Measurements from ENCODE around the gene BEGAIN. TPM values are rescaled to one million over a fixed set of nuclear protein-coding genes. Genes with fewer than 3 reads are reported as not detected.

The BEGAIN gene
- total and polyA plus RNA-seq, 2 experiments from 2014 or later: 1.4 to 2.5 TPM

- no peak overlapping the region for H3K27ac ChIP-seq
- peaks cover 5% of the 10 kb centered on the region for H3K4me1 ChIP-seq (ENCODE audit: insufficient read depth)
- H3K27me3 ChIP-seq: peaks cover 12% of the 10 kb centered on the region
- no peak for DNase-seq (ENCODE audit: low spot score)
- H2AFZ ChIP-seq: no peak overlapping the region
- no peaks in the 10 kb centered on the region for H3K9me2 ChIP-seq (replicated peaks; ENCODE audit: insufficient read depth)
- H3K36me3 ChIP-seq (replicated peaks; ENCODE audit: insufficient read depth, low read depth): no peaks in the 10 kb centered on the region
- H3K79me2 ChIP-seq: no peaks in the 10 kb centered on the region
- H3K4me3 ChIP-seq: no peak overlapping the region
- TF ChIP-seq EZH2phosphoT487 (IDR thresholded peaks at IDR 0.05; ENCODE audit: low read depth, severe bottlenecking, unreplicated experiment) (no peak), CTCF (IDR thresholded peaks at IDR 0.05; ENCODE audit: poor library complexity) (no peak), EZH2 (IDR thresholded peaks at IDR 0.05; ENCODE audit: borderline replicate concordance) (no peak)
- WGBS (ENCODE audit: low lambda C conversion rate, missing lambda C conversion rate): 90% methylated on average over 2 of the region's 2 CpGs
- no peaks in the 10 kb centered on the region for H3K9me3 ChIP-seq (ENCODE audit: low read depth)
- no peak overlapping the region for H3K4me2 ChIP-seq
- no peaks in the 10 kb centered on the region for H4K20me1 ChIP-seq (ENCODE audit: insufficient read depth, poor library complexity, severe bottlenecking)
Measured at GRCh38 chr14:100583245-100583644, 4.0 kb downstream of the BEGAIN start.

- H3K27ac ChIP-seq: no peak overlapping the region
Measured at GRCh38 chr14:100582496-100583165, 4.6 kb downstream of the BEGAIN start.

GRCh38 chr14:100581228-100582145 lies 5.7 kb downstream of the BEGAIN start:
- no peak overlapping the region for H3K27ac ChIP-seq
- TF ChIP-seq EZH2 (IDR thresholded peaks at IDR 0.05; ENCODE audit: borderline replicate concordance) (no peak), CTCF (IDR thresholded peaks at IDR 0.05; ENCODE audit: poor library complexity) (no peak), EZH2phosphoT487 (IDR thresholded peaks at IDR 0.05; ENCODE audit: low read depth, severe bottlenecking, unreplicated experiment) (no peak)
- no peak for DNase-seq (ENCODE audit: low spot score)
- H3K9me3 ChIP-seq (ENCODE audit: low read depth): no peaks in the 10 kb centered on the region
- no peak overlapping the region for H3K4me3 ChIP-seq
- peaks cover 3% of the 10 kb centered on the region for H3K27me3 ChIP-seq
- H2AFZ ChIP-seq: no peak overlapping the region
- H4K20me1 ChIP-seq (ENCODE audit: insufficient read depth, poor library complexity, severe bottlenecking): no peaks in the 10 kb centered on the region
- no peak overlapping the region for H3K4me2 ChIP-seq
- peaks cover 4% of the 10 kb centered on the region for H3K4me1 ChIP-seq (ENCODE audit: insufficient read depth)
- no peaks in the 10 kb centered on the region for H3K9me2 ChIP-seq (replicated peaks; ENCODE audit: insufficient read depth)
- no peaks in the 10 kb centered on the region for H3K79me2 ChIP-seq
- 87% methylated on average over 28 of the region's 28 CpGs for WGBS (ENCODE audit: low lambda C conversion rate, missing lambda C conversion rate)
- no peaks in the 10 kb centered on the region for H3K36me3 ChIP-seq (replicated peaks; ENCODE audit: insufficient read depth, low read depth)

More at GRCh38 chr14:100582496-100583165, 4.6 kb downstream of the BEGAIN start:
- H3K4me1 ChIP-seq (ENCODE audit: insufficient read depth): peaks cover 5% of the 10 kb centered on the region
- no peaks in the 10 kb centered on the region for H4K20me1 ChIP-seq (ENCODE audit: insufficient read depth, poor library complexity, severe bottlenecking)
- no peaks in the 10 kb centered on the region for H3K79me2 ChIP-seq
- no peaks in the 10 kb centered on the region for H3K9me2 ChIP-seq (replicated peaks; ENCODE audit: insufficient read depth)
- no peak for DNase-seq (ENCODE audit: low spot score)
- WGBS (ENCODE audit: low lambda C conversion rate, missing lambda C conversion rate): 98% methylated on average over 16 of the region's 16 CpGs
- no peak overlapping the region for H3K4me3 ChIP-seq
- TF ChIP-seq CTCF (IDR thresholded peaks at IDR 0.05; ENCODE audit: poor library complexity) (no peak), EZH2phosphoT487 (IDR thresholded peaks at IDR 0.05; ENCODE audit: low read depth, severe bottlenecking, unreplicated experiment) (no peak), EZH2 (IDR thresholded peaks at IDR 0.05; ENCODE audit: borderline replicate concordance) (no peak)
- no peaks in the 10 kb centered on the region for H3K9me3 ChIP-seq (ENCODE audit: low read depth)
- H3K36me3 ChIP-seq (replicated peaks; ENCODE audit: insufficient read depth, low read depth): no peaks in the 10 kb centered on the region
- H3K27me3 ChIP-seq: peaks cover 5% of the 10 kb centered on the region
- no peak overlapping the region for H3K4me2 ChIP-seq
- H2AFZ ChIP-seq: no peak overlapping the region

Measured in hepatocyte (in vitro differentiated cells).